K562 (cell line): ENCODE results near the gene ANOS1. TPM values are rescaled to one million over a fixed set of nuclear protein-coding genes. Genes with fewer than 3 reads are reported as not detected.

Experiments
- ATAC-seq: fragments of 200-7000 bp; cut with Tn5 transposase; 3 replicates; pipeline ENCODE4 v1.9.1; 2020; ENCODE audit warnings: moderate library complexity
- BruUV-seq: library from RNA; stranded (reverse); fragments of 400-500 nt; replicated peaks from 2 replicates; lab custom pipeline; 2021; lab: Mats Ljungman, UMichigan
- CTCF ChIA-PET: fragments of 300-600 bp; formaldehyde crosslinking; extraction: SDS; loops from one replicate; lab custom pipeline; 2021; ENCODE audit warnings: low intra/inter-chr PET ratio; lab: Yijun Ruan, JAX
- POLR2A ChIA-PET: fragments of 300-600, 350-650 bp; sonication (Branson Sonifier 250); formaldehyde crosslinking; extraction: SDS; loops from one replicate; lab custom pipeline; 2021; ENCODE audit warnings: antibody characterized with exemption, inconsistent platforms; lab: Yijun Ruan, JAX
- DNase-seq, 4 experiments: peaks; one replicate each; pipeline versions ENCODE4 v3.0.0 to v3.0.0-alpha.2; 2011 to 2018; ENCODE audit warnings: low spot score in 3 of 4, mixed read lengths in 3 of 4; ENCODE audit errors: extremely low read depth in 1 of 4
- FAIRE-seq: peaks from 2 replicates; lab custom pipeline; 2011; peaks lifted over from hg19 to GRCh38; lab: Jason Lieb, UNC
- H2AFZ ChIP-seq: 2 replicates; pipeline ENCODE4 v1.6.0; 2011; ENCODE audit warnings: low read depth, low read length, control low read depth, inconsistent platforms
- H3K27ac ChIP-seq: fragments of 200-600 bp; 3 replicates; pipeline ENCODE4 v1.8.0; 2011; ENCODE audit warnings: low read depth, mild to moderate bottlenecking, control low read depth, inconsistent platforms, low read length, moderate library complexity, mixed read lengths; ENCODE audit errors: extremely low read depth
- H3K27me3 ChIP-seq, 2 experiments: fragments of 300-600 bp in 1 of 2; 2 replicates in 1 of 2; 3 replicates in 1 of 2; pipeline versions ENCODE4 v1.6.0 to v1.8.0; 2011; ENCODE audit warnings: inconsistent platforms in 2 of 2, low read length in 2 of 2, mild to moderate bottlenecking in 1 of 2, mixed read lengths in 1 of 2, moderate library complexity in 1 of 2; ENCODE audit not compliant: control insufficient read depth in 2 of 2, insufficient read depth in 2 of 2
- H3K36me3 ChIP-seq: fragments of 300-600 bp; 3 replicates; pipeline ENCODE4 v1.8.0; 2011; ENCODE audit warnings: mild to moderate bottlenecking, low read length, inconsistent platforms; ENCODE audit not compliant: control insufficient read depth, insufficient read depth
- H3K4me1 ChIP-seq, 2 experiments: fragments of 200-600 bp in 1 of 2; replicated peaks in 1 of 2; 2 replicates in 1 of 2; 3 replicates in 1 of 2; pipeline versions ENCODE4 v1.5.1 to v1.8.0; 2011; ENCODE audit warnings: inconsistent platforms in 2 of 2, low read length in 2 of 2, mild to moderate bottlenecking in 1 of 2, mixed read lengths in 1 of 2, moderate library complexity in 1 of 2; ENCODE audit not compliant: control insufficient read depth in 2 of 2, insufficient read depth in 2 of 2
- H3K4me2 ChIP-seq: 2 replicates; pipeline ENCODE4 v1.6.1; 2011; ENCODE audit warnings: low read length, control low read depth, inconsistent platforms, mixed read lengths; ENCODE audit not compliant: insufficient read depth
- H3K4me3 ChIP-seq: fragments of 200-600 bp; sonication (generic), shearing (Covaris generic); 2 replicates; pipeline ENCODE4 v1.5.1; 2016; ENCODE audit warnings: control low read depth, inconsistent platforms
- H3K79me2 ChIP-seq: fragments of 200-600 bp; 3 replicates; pipeline ENCODE4 v1.8.0; 2011; ENCODE audit warnings: low read length, inconsistent platforms; ENCODE audit not compliant: control insufficient read depth, insufficient read depth
- H3K9ac ChIP-seq, 2 experiments: 2 replicates each; pipeline versions ENCODE4 v1.6.0 to v1.6.1; 2011; ENCODE audit warnings: low read depth in 2 of 2, low read length in 2 of 2, control low read depth in 1 of 2, inconsistent platforms in 1 of 2, mild to moderate bottlenecking in 1 of 2, mixed read lengths in 1 of 2; ENCODE audit not compliant: insufficient read depth in 1 of 2
- H3K9me1 ChIP-seq: one replicate; pipeline ENCODE4 v1.6.0; 2011; ENCODE audit warnings: inconsistent platforms, mild to moderate bottlenecking, low read length, moderate library complexity; ENCODE audit not compliant: control insufficient read depth, insufficient read depth
- H3K9me3 ChIP-seq: replicated peaks from 2 replicates; pipeline ENCODE4 v1.5.1; 2011; ENCODE audit warnings: low read depth, low read length, inconsistent platforms; ENCODE audit not compliant: control insufficient read depth, insufficient read depth
- H4K20me1 ChIP-seq: replicated peaks from 2 replicates; pipeline ENCODE4 v1.6.1; 2011; ENCODE audit warnings: low read length, inconsistent platforms, mixed read lengths; ENCODE audit not compliant: control insufficient read depth, insufficient read depth
- CCNT2 ChIP-seq: IDR thresholded peaks from 2 replicates; pipeline ENCODE4 v1.6.1; 2011; ENCODE audit warnings: borderline replicate concordance, low read depth, mild to moderate bottlenecking, moderate library complexity, mixed read lengths, low read length; ENCODE audit not compliant: insufficient read length; ENCODE audit errors: extremely low read depth
- CREM ChIP-seq: IDR thresholded peaks from 2 replicates; pipeline ENCODE4 v1.6.1; 2014; ENCODE audit warnings: antibody characterized with exemption, low read depth
- HDAC6 ChIP-seq: IDR thresholded peaks from 2 replicates; pipeline ENCODE4 v1.6.1; 2012; ENCODE audit warnings: low read depth, mild to moderate bottlenecking, control low read depth, inconsistent platforms, low read length, moderate library complexity
- IRF2 ChIP-seq: sonication (generic); formaldehyde crosslinking; IDR thresholded peaks from 2 replicates; pipeline ENCODE4 v1.8.1; 2022; ENCODE audit warnings: mild to moderate bottlenecking, missing genetic modification reagents
- NCOA4 ChIP-seq: fragments of 450-650 bp; IDR thresholded peaks from 2 replicates; pipeline ENCODE4 v1.6.1; 2018; ENCODE audit warnings: mild to moderate bottlenecking; ENCODE audit not compliant: partially characterized antibody
- PURB ChIP-seq: sonication (generic); formaldehyde crosslinking; IDR thresholded peaks from 2 replicates; pipeline ENCODE4 v1.9.0; 2021; ENCODE audit warnings: low read depth, mild to moderate bottlenecking, missing genetic modification reagents
- U2AF1 ChIP-seq: fragments of 200-400 bp; formaldehyde crosslinking; optimal IDR thresholded peaks from 2 replicates; pipeline ENCODE3; 2017; ENCODE audit warnings: mild to moderate bottlenecking, low read depth, low read length, moderate library complexity
- ZFP30 ChIP-seq: fragments of 250-450 bp; sonication (Bioruptor Pico); IDR thresholded peaks from 2 replicates; pipeline ENCODE4 v1.8.0; 2022; ENCODE audit warnings: moderate library complexity, mild to moderate bottlenecking, inconsistent platforms, borderline replicate concordance
- ZNF197 ChIP-seq: fragments of 200-800 bp; sonication (Bioruptor generic); IDR thresholded peaks from 2 replicates; pipeline ENCODE4 v1.6.1; 2016; ENCODE audit warnings: low read depth, missing genetic modification characterization, missing compliant biosample characterization
- ZNF24 ChIP-seq: fragments of 450-650 bp; IDR thresholded peaks from 2 replicates; pipeline ENCODE4 v1.6.1; 2016
- ZNF668 ChIP-seq: fragments of 250-450 bp; sonication (Bioruptor Pico); IDR thresholded peaks from 2 replicates; pipeline ENCODE4 v1.8.0; 2022; ENCODE audit warnings: mild to moderate bottlenecking, inconsistent platforms
- WGBS: fragments of 100-300 bp; shearing (Covaris generic); methylation state at CpG from one replicate; pipeline ENCODE4 v1.1.6; 2016; ENCODE audit warnings: low coverage, mixed read lengths; ENCODE audit not compliant: insufficient coverage; ENCODE audit errors: missing lambda C conversion rate; 5-methylcytosine and 5-hydroxymethylcytosine counted together
- in situ Hi-C: fragments of 300-500 bp; cut with MboI; formaldehyde crosslinking; loops from 4 replicates; pipeline ENCODE4 v1.15.0; 2018; ENCODE audit warnings: inconsistent platforms, mixed read lengths
- intact Hi-C: fragments of 100-400 bp; cut with micrococcal nuclease; formaldehyde crosslinking; loops from 2 replicates; pipeline ENCODE4 v1.14.2; 2022
- polyA plus RNA-seq, 8 experiments: library from polyadenylated mRNA; depleted of rRNA in 4 of 8; stranded (reverse) in 5 of 8; unstranded in 3 of 8; fragments of >200 nt; fragmentation: Nextera tagmentation in 2 of 8; fragmentation: Illumina TruSeq in 1 of 8; extraction: Ambion mirVana in 2 of 8; extraction: Trizol in 1 of 8; gene quantifications; 2 replicates each; pipeline versions ENCODE4 v1.2.1 to v1.2.3, GENCODE V29; 2011 to 2014; ENCODE audit warnings: inconsistent platforms in 1 of 8, missing spikeins in 1 of 8
- total RNA-seq, 7 experiments: library from RNA; depleted of rRNA in 6 of 7; stranded (reverse); fragments of >200 nt in 6 of 7; fragmentation: Illumina TruSeq in 2 of 7; extraction: Trizol in 2 of 7; gene quantifications; 2 replicates each; pipeline versions ENCODE4 v1.2.1 to v1.2.3, GENCODE V29; 2011 to 2021; ENCODE audit warnings: low replicate concordance in 1 of 7

Gene ANOS1
- total and polyA plus RNA-seq, 9 of the 15 experiments (the other 6 are each of a cell fraction or from before 2014, with no cell fraction given) = 0.04 TPM; not detected in 8

GRCh38 chrX:8728932-8729535 is 2.9 kb downstream of the ANOS1 start:
- BruUV-seq = no TSS peak
- Histone ChIP-seq H3K4me1 (no peaks in the 10 kb centered on the region), H4K20me1 (no peaks in the 10 kb centered on the region), H3K9me1 (no peaks in the 10 kb centered on the region), H3K4me2 (no peak overlapping the region), H3K27me3 (no peaks in the 10 kb centered on the region), H3K36me3 (no peaks in the 10 kb centered on the region), H3K79me2 (no peaks in the 10 kb centered on the region)
- 0% methylated on average over 7 of the region's 11 CpGs for WGBS
- in situ Hi-C loops = no loop called here
- TF ChIP-seq HDAC6 (no peak), ZFP30 (CRISPR knock-in tag) (no peak), CCNT2 (no peak), ZNF668 (CRISPR knock-in tag) (no peak), ZNF24 (no peak), IRF2 (no peak), ZNF197 (CRISPR knock-in tag) (no peak), U2AF1 (no peak), NCOA4 (no peak), PURB (CRISPR knock-in tag) (no peak), CREM (no peak)
- TF ChIP-seq, all 486 proteins: peak for 0
- Histone ChIP-seq H3K9ac (no peak overlapping the region), H3K4me3 (no peak overlapping the region), H3K9me3 (no peaks in the 10 kb centered on the region), H2AFZ (no peak overlapping the region), H3K27ac (no peak overlapping the region)
- DNase-seq (no peak), ATAC-seq (no peak), FAIRE-seq (no peak)
- ChIA-PET POLR2A (no interaction called here), CTCF (no interaction called here)
- intact Hi-C loops = no loop called here
